Measurements from ENCODE around the gene CDK18.
"Not testable (repeated sequence)": the region's sequence is repeated elsewhere in the genome, so short reads cannot be mapped to it uniquely, and the experiment has no call there.

Gene CDK18

GRCh38 chr1:205504311-205505075 lies at the start of gene CDK18:
Gene CDK18 (plus strand): TSS chr1:205504669. CDS start chr1:205523168, 18,499 bp downstream.
- DNase-seq (ENCODE audit: low read depth in 2 of 2): no peak

DNA sequence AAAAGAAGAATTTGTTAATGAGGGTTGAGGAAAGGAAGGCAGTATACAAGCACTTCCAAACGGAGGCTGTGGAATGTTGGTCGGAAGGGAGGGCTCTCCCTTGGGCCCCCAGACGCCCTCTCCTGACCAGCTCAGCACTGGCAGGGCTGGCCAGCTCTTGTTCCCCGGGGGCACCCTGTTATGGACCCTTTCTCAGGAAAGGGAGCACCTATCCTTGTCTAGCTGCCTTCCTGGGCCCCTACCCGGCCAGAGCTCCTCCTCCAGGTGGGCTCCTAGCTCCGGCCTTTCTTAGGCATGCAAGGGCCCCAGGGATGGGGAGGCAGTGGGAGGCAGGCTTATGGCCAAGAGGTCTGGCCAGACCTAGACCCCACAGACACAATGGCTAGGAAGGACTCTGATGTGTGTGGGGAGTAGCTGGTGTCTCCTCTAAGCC lies 49.5 kb upstream of the CDK18 start:
- no peak for DNase-seq (ENCODE audit: low read depth in 2 of 2)

GRCh38 chr1:205455581-205456382 lies 48.7 kb upstream of the CDK18 start, which contains the start of gene BLACAT1:
Gene BLACAT1 (minus strand): TSS chr1:205456045.
- no peak for DNase-seq (ENCODE audit: low read depth in 2 of 2)

GRCh38 chr1:205456383-205456867 lies 48.0 kb upstream of the CDK18 start:
- no peak for DNase-seq (ENCODE audit: low read depth in 2 of 2)

DNA sequence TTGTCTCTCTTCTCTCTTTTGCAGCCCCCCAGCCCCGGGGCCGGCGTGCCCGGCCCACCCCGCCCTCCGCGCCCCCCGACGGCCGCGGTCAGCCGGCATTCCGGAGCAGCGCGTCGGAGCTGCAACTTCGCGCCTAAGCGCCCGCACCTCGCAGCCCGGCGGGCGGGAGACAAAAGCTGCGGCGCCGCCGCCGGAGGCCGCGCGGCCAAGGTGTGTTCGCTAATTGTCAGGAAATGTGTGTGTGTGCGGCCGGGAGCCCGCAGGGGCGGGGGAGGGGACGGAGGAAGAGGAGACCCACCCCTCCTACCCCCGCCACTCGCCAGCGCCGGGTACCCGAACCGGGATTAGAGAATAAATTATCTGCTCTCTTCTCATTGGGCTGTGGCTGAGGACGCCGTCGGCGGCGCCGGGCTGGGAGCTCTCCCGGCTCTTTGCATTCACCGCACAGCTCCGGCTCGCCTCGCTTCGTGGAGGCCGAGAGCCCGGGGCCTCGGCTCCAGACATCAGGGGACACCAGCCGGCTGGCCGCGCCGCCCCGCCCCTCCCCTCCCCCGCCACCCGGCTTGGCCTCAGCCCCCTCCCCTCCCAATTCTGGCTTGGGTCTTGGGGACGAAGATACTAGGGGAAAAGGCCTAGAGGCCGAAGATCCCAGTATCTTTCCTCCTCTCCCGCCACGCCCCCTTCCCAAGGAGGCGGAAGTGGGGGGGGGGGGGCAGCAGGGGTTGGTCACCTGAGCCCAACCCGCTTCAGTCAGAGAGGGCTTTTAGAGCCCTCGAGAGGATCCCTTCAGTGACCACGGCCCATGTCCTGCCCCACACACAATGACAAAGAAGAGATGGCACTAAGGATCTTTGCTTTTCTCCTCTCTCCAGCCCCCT lies 47.4 kb upstream of the CDK18 start:
- no peak for DNase-seq (ENCODE audit: low read depth in 2 of 2)

DNA sequence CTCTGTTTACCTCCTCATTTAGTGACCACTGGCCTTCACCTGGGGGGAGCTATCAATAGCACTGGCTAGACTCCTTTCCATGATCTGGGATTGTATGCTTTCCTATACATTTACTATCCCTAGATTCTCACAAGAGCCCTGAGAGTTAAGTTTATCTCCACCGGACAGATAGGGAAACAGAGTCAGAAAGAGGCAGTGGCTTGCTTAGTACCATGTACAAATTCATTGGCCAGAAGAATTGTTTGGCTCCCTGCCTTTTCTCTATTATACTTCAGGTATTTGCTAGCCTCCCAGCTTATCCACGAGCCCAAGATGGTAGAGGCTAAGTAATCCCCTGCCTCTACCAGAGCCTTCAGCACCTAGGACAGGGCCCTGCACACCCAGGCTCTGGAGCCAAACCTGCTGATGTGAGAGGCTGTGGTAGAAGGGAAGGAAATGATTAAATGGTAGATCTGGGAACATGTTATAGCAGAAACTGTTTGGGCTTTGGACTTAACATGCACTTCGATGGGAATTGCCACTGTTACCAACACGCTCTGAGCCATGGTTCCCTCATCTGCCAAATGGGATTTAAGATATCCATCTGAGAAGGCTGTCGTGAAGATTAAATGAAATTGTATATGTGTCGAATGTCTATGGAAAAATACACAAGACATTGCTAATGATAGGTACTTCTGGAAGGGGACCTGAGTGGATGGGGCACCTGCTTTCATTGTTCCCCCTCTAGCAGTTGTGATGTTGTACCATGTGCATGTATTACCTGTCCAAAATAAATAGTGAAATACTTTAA lies 45.5 kb upstream of the CDK18 start:
- no peak for DNase-seq (ENCODE audit: low read depth in 2 of 2)

DNA sequence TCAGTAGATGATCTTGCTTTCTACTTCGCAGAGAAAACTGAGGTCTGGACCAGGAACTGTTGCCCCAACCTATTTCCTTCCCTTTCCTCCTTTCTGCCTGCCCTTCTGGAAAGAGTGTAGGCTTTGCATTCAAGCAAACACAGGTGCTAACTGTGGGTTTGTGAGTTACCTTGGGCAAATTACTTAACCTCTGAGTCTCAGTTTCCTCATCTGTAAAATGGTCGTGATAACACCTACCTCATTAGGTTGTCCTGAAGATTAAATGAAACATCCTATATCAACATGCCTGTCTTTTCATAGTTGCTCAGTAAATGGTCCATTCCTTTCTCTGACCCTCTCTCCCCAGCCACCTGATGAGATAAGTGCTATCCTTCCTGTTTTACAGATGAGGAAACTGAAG lies 39.1 kb upstream of the CDK18 start:
- DNase-seq (ENCODE audit: low read depth in 2 of 2): no peak

- no peak for DNase-seq (ENCODE audit: low read depth in 2 of 2)
Observed at GRCh38 chr1:205466595-205467220, 37.8 kb upstream of the CDK18 start.

DNA sequence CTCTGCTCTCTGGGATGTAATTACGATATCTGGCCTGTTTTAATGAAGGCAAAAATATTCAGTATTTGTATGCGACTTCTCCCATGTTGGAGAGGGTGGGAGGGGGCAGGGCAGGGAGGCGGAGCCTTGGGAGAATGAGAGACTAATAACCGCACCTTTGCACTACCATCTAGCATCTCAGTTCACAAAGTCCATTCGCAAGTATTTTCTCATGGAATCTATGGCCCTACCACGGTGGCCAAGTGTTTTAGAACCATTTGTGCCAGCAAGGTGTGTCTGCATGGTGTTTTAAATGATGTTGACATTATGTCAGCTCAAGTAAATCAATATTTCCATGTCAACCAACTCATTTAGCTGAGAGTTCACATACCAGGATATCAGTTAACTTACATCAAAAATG lies 34.3 kb upstream of the CDK18 start:
- no peak for DNase-seq (ENCODE audit: low read depth in 2 of 2)

DNA sequence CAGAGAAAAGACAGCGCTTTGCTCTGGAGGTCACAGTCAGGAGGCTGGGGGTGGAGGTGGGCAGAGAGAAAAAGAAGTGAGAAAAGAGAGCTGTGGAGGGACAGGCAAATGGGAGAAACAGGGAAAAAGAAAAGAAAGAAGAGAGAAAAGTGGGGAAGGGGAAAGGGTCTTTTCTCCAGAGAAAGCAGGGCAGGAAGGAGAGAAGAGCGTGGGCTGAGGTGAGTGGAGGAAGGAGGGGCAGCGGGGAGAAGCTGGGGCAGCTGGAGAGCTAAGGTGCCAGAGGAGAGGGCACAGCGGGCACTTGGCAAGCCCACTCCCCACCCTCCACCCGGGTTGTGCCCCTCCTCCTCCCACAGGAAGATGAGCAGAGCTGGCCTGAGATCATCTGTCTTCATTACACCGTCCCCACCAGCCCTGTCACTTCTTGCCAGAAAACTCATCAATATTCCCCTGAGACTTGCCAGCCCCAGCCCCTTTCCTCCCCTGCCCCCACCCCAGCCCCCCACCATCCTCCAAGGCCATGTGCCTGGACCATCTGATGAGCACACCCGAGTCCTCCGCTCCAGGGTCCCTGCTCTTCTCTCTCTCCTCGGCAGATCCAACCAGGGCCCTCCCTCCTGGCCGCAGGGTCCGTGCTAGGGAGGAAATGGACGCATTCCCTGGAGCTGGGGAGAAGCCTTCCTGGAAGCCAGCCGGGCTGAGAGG lies 31.6 kb upstream of the CDK18 start:
- DNase-seq (ENCODE audit: low read depth in 2 of 2): no peak

- DNase-seq (ENCODE audit: low read depth in 2 of 2): no peak
Observed at GRCh38 chr1:205473475-205473874, 31.0 kb upstream of the CDK18 start.

- no peak for DNase-seq (ENCODE audit: low read depth in 2 of 2)
Observed at GRCh38 chr1:205473966-205474365, 30.5 kb upstream of the CDK18 start.

GRCh38 chr1:205474571-205474970 lies 29.9 kb upstream of the CDK18 start:
- no peak for DNase-seq (ENCODE audit: low read depth in 2 of 2)

DNA sequence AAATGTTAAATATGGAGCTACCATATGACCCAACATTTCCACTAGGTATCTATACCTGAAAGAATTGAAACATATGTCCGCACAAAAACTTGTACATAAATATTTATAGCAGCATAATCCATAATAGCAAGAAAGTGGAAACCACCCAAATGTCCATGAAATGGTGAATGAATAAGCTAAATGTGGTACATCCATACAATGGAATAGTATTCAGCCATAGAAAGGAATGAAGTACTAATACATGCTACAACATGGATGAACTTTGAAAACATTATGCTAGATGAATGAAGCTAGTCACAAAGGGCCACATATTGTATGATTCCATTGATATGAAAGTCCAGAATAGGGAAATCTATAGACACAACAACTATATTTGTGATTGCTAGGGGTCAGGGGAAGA lies 28.6 kb upstream of the CDK18 start:
- no peak for DNase-seq (ENCODE audit: low read depth in 2 of 2)

GRCh38 chr1:205476648-205477047 lies 27.8 kb upstream of the CDK18 start:
- no peak for DNase-seq (ENCODE audit: low read depth in 2 of 2)

- DNase-seq (ENCODE audit: low read depth in 2 of 2): no peak
Observed at GRCh38 chr1:205477121-205477758, 27.2 kb upstream of the CDK18 start.

GRCh38 chr1:205477759-205478247 lies 26.7 kb upstream of the CDK18 start:
- DNase-seq (ENCODE audit: low read depth in 2 of 2): no peak

DNA sequence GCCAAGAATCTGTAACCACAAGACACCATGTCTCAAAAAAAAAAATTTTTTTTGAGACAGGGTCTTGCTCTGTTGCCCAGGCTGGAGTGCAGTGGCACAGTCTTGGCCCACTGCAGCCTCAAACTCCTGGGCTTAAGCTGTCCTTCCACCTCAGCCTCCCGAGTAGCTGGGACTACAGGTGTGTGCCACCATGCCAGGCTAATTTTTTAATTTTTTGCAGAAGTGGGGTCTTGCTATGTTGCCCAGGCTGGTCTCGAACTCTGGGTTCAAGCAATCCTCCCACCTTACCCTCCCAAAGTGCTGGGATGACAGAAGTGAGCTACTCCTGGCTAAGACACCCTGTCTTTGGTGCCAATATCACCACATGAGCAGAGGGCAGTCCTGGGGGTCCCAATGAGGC lies 25.5 kb upstream of the CDK18 start:
- not testable (repeated sequence) for DNase-seq (ENCODE audit: low read depth in 2 of 2)

DNA sequence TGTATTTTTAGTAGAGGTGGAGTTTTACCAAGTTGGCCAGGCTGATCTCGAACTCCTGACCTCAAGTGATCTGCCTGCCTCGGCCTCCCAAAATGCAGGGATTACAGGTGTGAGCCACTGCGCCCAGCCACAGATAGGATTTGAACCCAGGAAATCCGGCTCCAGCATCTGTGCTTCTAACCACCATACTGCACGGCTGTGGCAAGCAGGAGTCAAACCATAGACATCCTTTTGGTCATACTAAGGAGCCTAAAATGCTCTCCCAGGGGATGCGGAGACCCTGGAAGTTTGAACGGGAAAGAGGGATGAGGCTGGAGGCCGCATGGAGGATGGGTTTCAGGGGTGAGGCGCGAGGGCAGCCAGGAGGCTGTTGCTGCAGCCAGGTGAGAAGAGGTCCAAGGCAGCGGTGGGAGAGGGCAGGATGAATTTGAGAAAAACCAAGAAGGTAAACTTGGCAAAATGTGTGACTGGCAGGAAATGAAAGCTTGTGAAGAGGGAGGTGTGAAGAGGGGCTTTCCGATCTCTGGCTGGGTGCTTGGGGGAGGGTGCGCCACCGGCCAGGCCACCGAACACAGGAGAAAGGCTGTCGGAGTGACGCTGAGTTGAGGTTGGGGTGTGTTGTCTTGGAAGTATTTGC lies 24.0 kb upstream of the CDK18 start:
- peak in 1 of 2 donors; percentile 30 for DNase-seq (ENCODE audit: low read depth in 2 of 2)
